K562 (cell line): ENCODE data around the gene TNC. TPM values are rescaled to one million over a fixed set of nuclear protein-coding genes. Genes with fewer than 3 reads are reported as not detected.

Experiments used
- ATAC-seq: fragments of 200-7000 bp; cut with Tn5 transposase; 3 replicates; pipeline ENCODE4 v1.9.1; 2020; ENCODE audit warnings: moderate library complexity
- BruUV-seq: library from RNA; stranded (reverse); fragments of 400-500 nt; replicated peaks from 2 replicates; lab custom pipeline; 2021; lab: Mats Ljungman, UMichigan
- CTCF ChIA-PET: fragments of 300-600 bp; formaldehyde crosslinking; extraction: SDS; loops from one replicate; lab custom pipeline; 2021; ENCODE audit warnings: low intra/inter-chr PET ratio; lab: Yijun Ruan, JAX
- POLR2A ChIA-PET: fragments of 300-600, 350-650 bp; sonication (Branson Sonifier 250); formaldehyde crosslinking; extraction: SDS; loops from one replicate; lab custom pipeline; 2021; ENCODE audit warnings: antibody characterized with exemption, inconsistent platforms; lab: Yijun Ruan, JAX
- DNase-seq, 4 experiments: peaks; one replicate each; pipeline versions ENCODE4 v3.0.0 to v3.0.0-alpha.2; 2011 to 2018; ENCODE audit warnings: low spot score in 3 of 4, mixed read lengths in 3 of 4; ENCODE audit errors: extremely low read depth in 1 of 4
- FAIRE-seq: peaks from 2 replicates; lab custom pipeline; 2011; peaks lifted over from hg19 to GRCh38; lab: Jason Lieb, UNC
- H2AFZ ChIP-seq: 2 replicates; pipeline ENCODE4 v1.6.0; 2011; ENCODE audit warnings: low read depth, low read length, control low read depth, inconsistent platforms
- H3K27ac ChIP-seq: fragments of 200-600 bp; 3 replicates; pipeline ENCODE4 v1.8.0; 2011; ENCODE audit warnings: low read depth, mild to moderate bottlenecking, control low read depth, inconsistent platforms, low read length, moderate library complexity, mixed read lengths; ENCODE audit errors: extremely low read depth
- H3K27me3 ChIP-seq, 2 experiments: fragments of 300-600 bp in 1 of 2; 2 replicates in 1 of 2; 3 replicates in 1 of 2; pipeline versions ENCODE4 v1.6.0 to v1.8.0; 2011; ENCODE audit warnings: inconsistent platforms in 2 of 2, low read length in 2 of 2, mild to moderate bottlenecking in 1 of 2, mixed read lengths in 1 of 2, moderate library complexity in 1 of 2; ENCODE audit not compliant: control insufficient read depth in 2 of 2, insufficient read depth in 2 of 2
- H3K36me3 ChIP-seq: fragments of 300-600 bp; 3 replicates; pipeline ENCODE4 v1.8.0; 2011; ENCODE audit warnings: mild to moderate bottlenecking, low read length, inconsistent platforms; ENCODE audit not compliant: control insufficient read depth, insufficient read depth
- H3K4me1 ChIP-seq, 2 experiments: fragments of 200-600 bp in 1 of 2; replicated peaks in 1 of 2; 2 replicates in 1 of 2; 3 replicates in 1 of 2; pipeline versions ENCODE4 v1.5.1 to v1.8.0; 2011; ENCODE audit warnings: inconsistent platforms in 2 of 2, low read length in 2 of 2, mild to moderate bottlenecking in 1 of 2, mixed read lengths in 1 of 2, moderate library complexity in 1 of 2; ENCODE audit not compliant: control insufficient read depth in 2 of 2, insufficient read depth in 2 of 2
- H3K4me2 ChIP-seq: 2 replicates; pipeline ENCODE4 v1.6.1; 2011; ENCODE audit warnings: low read length, control low read depth, inconsistent platforms, mixed read lengths; ENCODE audit not compliant: insufficient read depth
- H3K4me3 ChIP-seq: fragments of 200-600 bp; sonication (generic), shearing (Covaris generic); 2 replicates; pipeline ENCODE4 v1.5.1; 2016; ENCODE audit warnings: control low read depth, inconsistent platforms
- H3K79me2 ChIP-seq: fragments of 200-600 bp; 3 replicates; pipeline ENCODE4 v1.8.0; 2011; ENCODE audit warnings: low read length, inconsistent platforms; ENCODE audit not compliant: control insufficient read depth, insufficient read depth
- H3K9ac ChIP-seq, 2 experiments: 2 replicates each; pipeline versions ENCODE4 v1.6.0 to v1.6.1; 2011; ENCODE audit warnings: low read depth in 2 of 2, low read length in 2 of 2, control low read depth in 1 of 2, inconsistent platforms in 1 of 2, mild to moderate bottlenecking in 1 of 2, mixed read lengths in 1 of 2; ENCODE audit not compliant: insufficient read depth in 1 of 2
- H3K9me1 ChIP-seq: one replicate; pipeline ENCODE4 v1.6.0; 2011; ENCODE audit warnings: inconsistent platforms, mild to moderate bottlenecking, low read length, moderate library complexity; ENCODE audit not compliant: control insufficient read depth, insufficient read depth
- H3K9me3 ChIP-seq: replicated peaks from 2 replicates; pipeline ENCODE4 v1.5.1; 2011; ENCODE audit warnings: low read depth, low read length, inconsistent platforms; ENCODE audit not compliant: control insufficient read depth, insufficient read depth
- H4K20me1 ChIP-seq: replicated peaks from 2 replicates; pipeline ENCODE4 v1.6.1; 2011; ENCODE audit warnings: low read length, inconsistent platforms, mixed read lengths; ENCODE audit not compliant: control insufficient read depth, insufficient read depth
- BACH1 ChIP-seq: fragments of 200-800 bp; sonication (Bioruptor generic); IDR thresholded peaks from 2 replicates; pipeline ENCODE4 v1.6.1; 2016; ENCODE audit warnings: missing genetic modification characterization, missing compliant biosample characterization
- BRF2 ChIP-seq: IDR thresholded peaks from 3 replicates; pipeline ENCODE4 v1.6.1; 2011; ENCODE audit warnings: borderline replicate concordance, mild to moderate bottlenecking; ENCODE audit not compliant: insufficient read length, insufficient read depth
- ETV6 ChIP-seq, 3 experiments: fragments of 150-350 bp in 1 of 3; sonication (generic) in 1 of 3; formaldehyde crosslinking in 1 of 3; IDR thresholded peaks; 2 replicates each; pipeline versions ENCODE4 v1.6.1 to v1.8.0; 2014 to 2022; ENCODE audit warnings: borderline replicate concordance in 2 of 3, low read depth in 2 of 3, antibody characterized with exemption in 1 of 3, low read length in 1 of 3, mild to moderate bottlenecking in 1 of 3, missing genetic modification reagents in 1 of 3
- FOXO4 ChIP-seq: fragments of 450-650 bp; formaldehyde crosslinking; IDR thresholded peaks from 2 replicates; pipeline ENCODE4 v1.4.0; 2020; ENCODE audit warnings: mild to moderate bottlenecking, moderate library complexity
- GTF2B ChIP-seq: IDR thresholded peaks from 2 replicates; pipeline ENCODE4 v1.6.1; 2011; ENCODE audit not compliant: insufficient read length; ENCODE audit errors: extremely low read depth
- GTF2F1 ChIP-seq: IDR thresholded peaks from 2 replicates; pipeline ENCODE4 v1.6.1; 2011; ENCODE audit warnings: low read depth, low read length, improper control_type of control experiment
- MTA3 ChIP-seq: fragments of 450-650 bp; formaldehyde crosslinking; IDR thresholded peaks from 2 replicates; pipeline ENCODE4 v1.6.1; 2017; ENCODE audit warnings: mild to moderate bottlenecking, borderline replicate concordance
- NFIX ChIP-seq: fragments of 250-450 bp; sonication (Bioruptor Pico); IDR thresholded peaks from 2 replicates; pipeline ENCODE4 v1.4.0; 2020; ENCODE audit warnings: low read depth, mild to moderate bottlenecking, moderate library complexity
- POLR2A ChIP-seq: fragments of 450-650 bp; conservative IDR thresholded peaks from 2 replicates; pipeline ENCODE4 v1.6.1; 2016
- RAD51 ChIP-seq: fragments of 450-650 bp; IDR thresholded peaks from 2 replicates; pipeline ENCODE4 v1.7.1; 2016; ENCODE audit warnings: low read depth, mild to moderate bottlenecking, borderline replicate concordance
- RBFOX2 ChIP-seq: fragments of 200-400 bp; formaldehyde crosslinking; IDR thresholded peaks from 2 replicates; pipeline ENCODE4 v1.6.1; 2017; ENCODE audit warnings: low read depth, mild to moderate bottlenecking, low read length, moderate library complexity
- SREBF2 ChIP-seq: sonication (generic); formaldehyde crosslinking; IDR thresholded peaks from 2 replicates; pipeline ENCODE4 v1.4.0; 2020; ENCODE audit warnings: mild to moderate bottlenecking, missing genetic modification reagents
- ZBTB34 ChIP-seq: fragments of 250-450 bp; sonication (Bioruptor Pico); IDR thresholded peaks from 2 replicates; pipeline ENCODE4 v1.8.0; 2021; ENCODE audit warnings: mild to moderate bottlenecking, moderate library complexity
- ZBTB49 ChIP-seq: sonication (generic); formaldehyde crosslinking; IDR thresholded peaks from 2 replicates; pipeline ENCODE4 v1.8.0; 2022; ENCODE audit warnings: missing genetic modification reagents, mild to moderate bottlenecking, borderline replicate concordance
- ZNF232 ChIP-seq: sonication (generic); formaldehyde crosslinking; IDR thresholded peaks from 2 replicates; pipeline ENCODE4 v1.8.0; 2022; ENCODE audit warnings: mild to moderate bottlenecking, missing genetic modification reagents
- ZNF436 ChIP-seq: fragments of 250-450, 450-650 bp; sonication (Bioruptor Pico); formaldehyde crosslinking; IDR thresholded peaks from 2 replicates; pipeline ENCODE4 v1.7.0; 2020; ENCODE audit warnings: mild to moderate bottlenecking
- WGBS: fragments of 100-300 bp; shearing (Covaris generic); methylation state at CpG from one replicate; pipeline ENCODE4 v1.1.6; 2016; ENCODE audit warnings: low coverage, mixed read lengths; ENCODE audit not compliant: insufficient coverage; ENCODE audit errors: missing lambda C conversion rate; 5-methylcytosine and 5-hydroxymethylcytosine counted together
- in situ Hi-C: fragments of 300-500 bp; cut with MboI; formaldehyde crosslinking; loops from 4 replicates; pipeline ENCODE4 v1.15.0; 2018; ENCODE audit warnings: inconsistent platforms, mixed read lengths
- intact Hi-C: fragments of 100-400 bp; cut with micrococcal nuclease; formaldehyde crosslinking; loops from 2 replicates; pipeline ENCODE4 v1.14.2; 2022
- polyA plus RNA-seq, 8 experiments: library from polyadenylated mRNA; depleted of rRNA in 4 of 8; stranded (reverse) in 5 of 8; unstranded in 3 of 8; fragments of >200 nt; fragmentation: Nextera tagmentation in 2 of 8; fragmentation: Illumina TruSeq in 1 of 8; extraction: Ambion mirVana in 2 of 8; extraction: Trizol in 1 of 8; gene quantifications; 2 replicates each; pipeline versions ENCODE4 v1.2.1 to v1.2.3, GENCODE V29; 2011 to 2014; ENCODE audit warnings: inconsistent platforms in 1 of 8, missing spikeins in 1 of 8
- total RNA-seq, 7 experiments: library from RNA; depleted of rRNA in 6 of 7; stranded (reverse); fragments of >200 nt in 6 of 7; fragmentation: Illumina TruSeq in 2 of 7; extraction: Trizol in 2 of 7; gene quantifications; 2 replicates each; pipeline versions ENCODE4 v1.2.1 to v1.2.3, GENCODE V29; 2011 to 2021; ENCODE audit warnings: low replicate concordance in 1 of 7

Gene TNC
- total and polyA plus RNA-seq, 9 of the 15 experiments (the other 6 are each of a cell fraction or from before 2014, with no cell fraction given) = under 0.01 to 0.29 TPM; not detected in 7

- Histone ChIP-seq H3K9me1 (no peaks in the 10 kb centered on the region), H4K20me1 (no peaks in the 10 kb centered on the region), H3K27me3 (no peaks in the 10 kb centered on the region), H3K79me2 (no peaks in the 10 kb centered on the region), H3K4me1 (no peaks in the 10 kb centered on the region), H3K4me3 (no peak overlapping the region), H3K27ac (no peak overlapping the region), H3K9me3 (no peaks in the 10 kb centered on the region), H3K36me3 (no peaks in the 10 kb centered on the region), H3K4me2 (no peak overlapping the region), H2AFZ (no peak overlapping the region), H3K9ac (no peak overlapping the region)
- DNase-seq (no peak), ATAC-seq (no peak), FAIRE-seq (no peak)
- in situ Hi-C loops (no loop called here), intact Hi-C loops (no loop called here)
- WGBS = 3% methylated on average over 5 of the region's 5 CpGs
- ChIA-PET CTCF (no interaction called here), POLR2A (no interaction called here)
- no TSS peak for BruUV-seq
- no peak for TF ChIP-seq MTA3
- TF ChIP-seq RAD51 = no peak
- no peak for TF ChIP-seq POLR2A
- no peak for TF ChIP-seq RBFOX2
- TF ChIP-seq ETV6 (IDR thresholded peaks at IDR 0.05; ENCODE audit: borderline replicate concordance in 1 of 2, low read depth in 2 of 2, low read length in 1 of 2) = no peak
- no peak for TF ChIP-seq ETV6 (CRISPR knock-in tag; IDR thresholded peaks at IDR 0.05; ENCODE audit: borderline replicate concordance)
- TF ChIP-seq GTF2F1 = no peak
- TF ChIP-seq GTF2B = no peak
- TF ChIP-seq BACH1 (tag) = no peak
- no peak for TF ChIP-seq FOXO4
- TF ChIP-seq ZNF232 = no peak
- TF ChIP-seq ZNF436 (CRISPR knock-in tag) = no peak
- TF ChIP-seq ZBTB34 (CRISPR knock-in tag) = no peak
- TF ChIP-seq BRF2 = no peak
- TF ChIP-seq NFIX (CRISPR knock-in tag) = no peak
- no peak for TF ChIP-seq SREBF2 (CRISPR knock-in tag)
- no peak for TF ChIP-seq ZBTB49 (CRISPR knock-in tag)
Observed at GRCh38 chr9:115122937-115123336, 5.0 kb upstream of the TNC start.
